Muscle of arm (tissue), 14 donors: ENCODE measurements around the gene CHMP3. TPM values are rescaled to one million over a fixed set of nuclear protein-coding genes. Genes with fewer than 3 reads are reported as not detected.
"Not testable (repeated sequence)": the region's sequence is repeated elsewhere in the genome, so short reads cannot be mapped to it uniquely, and the experiment has no call there.

ENCODE experiments used
- DNase-seq: peaks from one replicate; pipeline ENCODE4 v3.0.0-alpha.2; 2013
- long read RNA-seq, 11 donors: transcript quantifications; one replicate each; lab custom pipeline, GENCODE V29; 2026
- polyA plus RNA-seq, 12 donors: library from polyadenylated mRNA; unstranded; fragments of 120-200 nt; gene quantifications; one replicate each; pipeline ENCODE4 v1.2.1, GENCODE V29; 2013; ENCODE audit not compliant: insufficient read length in 12 of 12

The CHMP3 gene
- polyA plus RNA-seq, result 100 to 1,000 TPM in 11 of 12 donors, 10 to 100 TPM in 1; 84.8 to 674 (median 151) TPM
- long read RNA-seq, donor 1, transcript CHMP3-201 (6 exons, 3,171 nt), result major isoform, 30 of 56 reads
- long read RNA-seq, donor 1, partial matches to known transcripts, result 22 of 56 reads
- long read RNA-seq, donor 1, other reads (novel, unspliced or antisense), result 0 of 56 reads
- long read RNA-seq, donor 2, transcript CHMP3-201 (6 exons, 3,171 nt), result major isoform, 51 of 72 reads
- long read RNA-seq, donor 2, transcript CHMP3-203 (5 exons, 1,099 nt), result minor isoform, 7 of 72 reads
- long read RNA-seq, donor 2, partial matches to known transcripts, result 12 of 72 reads
- long read RNA-seq, donor 2, other reads (novel, unspliced or antisense), result 0 of 72 reads
- long read RNA-seq, donor 3, transcript CHMP3-201 (6 exons, 3,171 nt), result major isoform, 17 of 18 reads
- long read RNA-seq, donor 3, partial matches to known transcripts, result 0 of 18 reads
- long read RNA-seq, donor 3, other reads (novel, unspliced or antisense), result 0 of 18 reads
- long read RNA-seq, donor 4, transcript CHMP3-201 (6 exons, 3,171 nt), result major isoform, 9 of 11 reads
- long read RNA-seq, donor 4, partial matches to known transcripts, result 0 of 11 reads
- long read RNA-seq, donor 4, other reads (novel, unspliced or antisense), result 0 of 11 reads
- long read RNA-seq, donor 5, transcript CHMP3-201 (6 exons, 3,171 nt), result major isoform, 97 of 132 reads
- long read RNA-seq, donor 5, transcript CHMP3-203 (5 exons, 1,099 nt), result minor isoform, 10 of 132 reads
- long read RNA-seq, donor 5, partial matches to known transcripts, result 23 of 132 reads
- long read RNA-seq, donor 5, other reads (novel, unspliced or antisense), result 0 of 132 reads
- long read RNA-seq, donor 6, transcript CHMP3-201 (6 exons, 3,171 nt), result major isoform, 31 of 33 reads
- long read RNA-seq, donor 6, partial matches to known transcripts, result 0 of 33 reads
- long read RNA-seq, donor 6, other reads (novel, unspliced or antisense), result 0 of 33 reads
- long read RNA-seq, donor 7, transcript CHMP3-203 (5 exons, 1,099 nt), result minor isoform, 6 of 24 reads
- long read RNA-seq, donor 7, transcript CHMP3-201 (6 exons, 3,171 nt), result major isoform, 17 of 24 reads
- long read RNA-seq, donor 7, partial matches to known transcripts, result 0 of 24 reads
- long read RNA-seq, donor 7, other reads (novel, unspliced or antisense), result 0 of 24 reads
- long read RNA-seq, donor 8, transcript CHMP3-203 (5 exons, 1,099 nt), result minor isoform, 7 of 69 reads
- long read RNA-seq, donor 8, transcript CHMP3-201 (6 exons, 3,171 nt), result major isoform, 57 of 69 reads
- long read RNA-seq, donor 8, partial matches to known transcripts, result 5 of 69 reads
- long read RNA-seq, donor 8, other reads (novel, unspliced or antisense), result 0 of 69 reads
- long read RNA-seq, donor 9, transcript CHMP3-201 (6 exons, 3,171 nt), result major isoform, 21 of 48 reads
- long read RNA-seq, donor 9, partial matches to known transcripts, result 24 of 48 reads
- long read RNA-seq, donor 9, other reads (novel, unspliced or antisense), result 0 of 48 reads
- long read RNA-seq, donor 10, transcript CHMP3-203 (5 exons, 1,099 nt), result minor isoform, 6 of 72 reads
- long read RNA-seq, donor 10, transcript CHMP3-201 (6 exons, 3,171 nt), result major isoform, 50 of 72 reads
- long read RNA-seq, donor 10, partial matches to known transcripts, result 14 of 72 reads
- long read RNA-seq, donor 10, other reads (novel, unspliced or antisense), result 0 of 72 reads
- long read RNA-seq, donor 11, transcript CHMP3-201 (6 exons, 3,171 nt), result major isoform, 53 of 99 reads
- long read RNA-seq, donor 11, transcript CHMP3-203 (5 exons, 1,099 nt), result minor isoform, 6 of 99 reads
- long read RNA-seq, donor 11, partial matches to known transcripts, result 40 of 99 reads
- long read RNA-seq, donor 11, other reads (novel, unspliced or antisense), result 0 of 99 reads

GRCh38 chr2:86562922-86563649 is at the start of gene CHMP3:
Gene CHMP3, minus strand, starts transcription at chr2:86563443. Its CDS starts 95 bp downstream, at chr2:86563348.
- DNase-seq, result peak; percentile 99

- no peak for DNase-seq
Measured at GRCh38 chr2:86610871-86611270, 47.6 kb upstream of the CHMP3 start.

GRCh38 chr2:86608832-86609410 is 45.7 kb upstream of the CHMP3 start:
- no peak for DNase-seq

GRCh38 chr2:86603905-86604304 is 40.7 kb upstream of the CHMP3 start:
- DNase-seq, result no peak

- DNase-seq, result no peak
Measured at GRCh38 chr2:86598966-86599365, 35.7 kb upstream of the CHMP3 start.

- no peak for DNase-seq
Measured at GRCh38 chr2:86596118-86596517, 32.9 kb upstream of the CHMP3 start.

- peak; percentile 9 for DNase-seq
Measured at GRCh38 chr2:86593266-86593665, 30.0 kb upstream of the CHMP3 start.

GRCh38 chr2:86592547-86593230 is 29.4 kb upstream of the CHMP3 start:
- peak; percentile 26 for DNase-seq

- DNase-seq, result not testable (repeated sequence)
Measured at GRCh38 chr2:86589701-86590100, 26.5 kb upstream of the CHMP3 start.

- no peak for DNase-seq
Measured at GRCh38 chr2:86584151-86584913, 21.1 kb upstream of the CHMP3 start.

GRCh38 chr2:86580560-86580959 is 17.3 kb upstream of the CHMP3 start:
- no peak for DNase-seq

GRCh38 chr2:86577817-86578456 is 14.7 kb upstream of the CHMP3 start:
- DNase-seq, result no peak

- no peak for DNase-seq
Measured at GRCh38 chr2:86570059-86570458, 6.8 kb upstream of the CHMP3 start.

GRCh38 chr2:86566821-86567190 is 3.6 kb upstream of the CHMP3 start:
- no peak for DNase-seq

GRCh38 chr2:86566158-86566820 is 3.0 kb upstream of the CHMP3 start:
- DNase-seq, result no peak

- DNase-seq, result no peak
Measured at GRCh38 chr2:86563650-86564061, 413 bp upstream of the CHMP3 start.

- no peak for DNase-seq
Measured at GRCh38 chr2:86562485-86562921, 740 bp downstream of the CHMP3 start.
